ENCODE measurements around the gene SSTR5.
"Not testable (repeated sequence)": the region's sequence is repeated elsewhere in the genome, so short reads cannot be mapped to it uniquely, and the experiment has no call there.

The SSTR5 gene

GRCh38 chr16:1082266-1082951 lies 9.9 kb downstream of the SSTR5 start:
- no peak for TF ChIP-seq CTCF (IDR thresholded peaks at IDR 0.05; ENCODE audit: extremely low read depth, missing control alignments)
- no peak for DNase-seq (ENCODE audit: low spot score)

GRCh38 chr16:1082952-1083675 lies 10.6 kb downstream of the SSTR5 start:
- no peak for TF ChIP-seq CTCF (IDR thresholded peaks at IDR 0.05; ENCODE audit: extremely low read depth, missing control alignments)
- no peak for DNase-seq (ENCODE audit: low spot score)

GRCh38 chr16:1084971-1085370 lies 12.4 kb downstream of the SSTR5 start:
- TF ChIP-seq CTCF (IDR thresholded peaks at IDR 0.05; ENCODE audit: extremely low read depth, missing control alignments): no peak
- DNase-seq (ENCODE audit: low spot score): no peak

DNA sequence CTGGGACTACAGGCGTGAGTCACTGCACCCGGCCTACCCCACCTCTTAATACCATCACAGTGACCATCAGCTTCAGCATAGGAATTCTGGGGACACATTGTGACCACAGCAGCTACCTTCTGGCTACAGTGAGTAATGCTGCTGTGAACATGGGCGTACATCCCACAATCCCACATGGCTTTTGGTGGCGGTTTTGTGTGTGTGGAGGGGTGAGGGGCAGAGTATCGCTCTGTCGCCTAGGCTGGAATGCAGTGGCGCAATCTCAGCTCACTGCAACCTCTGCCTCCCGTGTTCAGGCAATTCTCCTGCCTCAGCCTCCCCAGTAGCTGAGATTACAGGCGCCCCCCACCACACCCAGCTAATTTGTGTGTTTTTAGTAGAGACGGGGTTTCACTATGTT lies 13.9 kb downstream of the SSTR5 start:
- not testable (repeated sequence) for DNase-seq (ENCODE audit: low spot score)

- no peak for TF ChIP-seq CTCF (IDR thresholded peaks at IDR 0.05; ENCODE audit: extremely low read depth, missing control alignments)
- no peak for DNase-seq (ENCODE audit: low spot score)
Observed at GRCh38 chr16:1088295-1089170, 16.0 kb downstream of the SSTR5 start.

DNA sequence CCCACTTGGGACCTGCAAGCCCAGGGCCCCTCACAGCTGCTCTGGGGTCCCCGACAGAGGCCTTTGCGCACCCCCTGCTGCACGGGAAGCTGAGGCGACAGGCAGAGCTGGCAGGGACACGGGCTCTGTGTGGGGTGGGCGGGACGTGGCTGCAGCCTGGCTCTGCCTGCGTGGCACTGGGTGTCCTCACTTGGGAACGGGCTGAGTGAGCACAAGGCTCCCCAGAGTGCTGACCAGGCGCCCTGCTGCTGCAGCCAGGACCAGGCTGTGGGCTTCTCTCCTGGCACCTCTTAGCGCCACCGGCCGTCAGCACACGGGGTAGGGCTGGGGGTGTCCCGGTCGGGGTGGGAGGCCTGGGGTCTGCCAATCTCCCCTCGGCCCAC lies 16.9 kb downstream of the SSTR5 start:
- TF ChIP-seq CTCF (IDR thresholded peaks at IDR 0.05; ENCODE audit: extremely low read depth, missing control alignments): no peak
- no peak for DNase-seq (ENCODE audit: low spot score)

DNA sequence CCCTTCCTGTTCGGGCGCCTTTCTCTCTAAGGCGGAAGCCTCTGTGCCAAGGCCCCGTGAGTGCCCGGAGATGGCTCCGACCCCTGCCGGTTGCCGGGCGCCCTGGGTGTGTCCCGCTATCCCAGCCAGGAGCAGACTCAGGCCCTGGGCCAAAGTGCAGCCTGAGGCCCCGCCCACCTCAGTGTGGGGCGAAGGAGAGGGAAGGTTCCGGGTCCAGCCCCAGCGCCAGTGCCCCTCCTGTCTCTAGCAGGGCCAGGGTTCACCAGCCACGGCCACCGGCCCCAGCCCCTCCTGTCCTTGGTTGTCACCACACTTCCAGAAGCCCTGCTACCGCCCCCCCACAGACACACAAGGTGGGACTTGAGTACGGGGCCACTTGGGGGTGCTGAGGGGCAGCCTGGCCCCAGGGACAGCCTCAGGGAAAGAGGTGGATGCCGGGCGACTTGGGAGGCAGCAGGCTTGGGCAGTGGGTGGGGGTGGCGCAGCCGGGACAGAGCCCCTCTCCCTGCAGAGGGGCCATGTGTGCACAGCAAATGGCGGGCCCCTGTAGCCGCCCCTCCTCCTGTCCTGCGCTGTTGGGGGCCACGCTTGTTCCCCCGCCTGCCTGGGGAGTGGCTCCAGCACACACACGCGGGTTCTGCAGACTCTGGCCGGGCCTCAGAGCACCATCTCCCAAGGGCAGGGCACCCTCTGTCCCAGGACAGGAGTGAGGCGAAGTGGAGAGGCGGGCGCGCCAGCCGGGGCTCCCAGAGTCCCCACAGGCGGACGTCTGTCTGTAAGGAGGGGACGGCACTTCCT lies 17.5 kb downstream of the SSTR5 start:
- no peak for DNase-seq (ENCODE audit: low spot score)
- TF ChIP-seq CTCF (IDR thresholded peaks at IDR 0.05; ENCODE audit: extremely low read depth, missing control alignments): no peak
